NCI-H345 treated with DMSO at 0.1 percent for 48 hours (cell line): Measurements from ENCODE around the gene SORCS1.

ENCODE experiments used
- DNase-seq: peaks from one replicate; lab custom pipeline; 2025; ENCODE audit not compliant: unreplicated experiment; lab: John Stamatoyannopoulos, UW

SORCS1 gene

DNA sequence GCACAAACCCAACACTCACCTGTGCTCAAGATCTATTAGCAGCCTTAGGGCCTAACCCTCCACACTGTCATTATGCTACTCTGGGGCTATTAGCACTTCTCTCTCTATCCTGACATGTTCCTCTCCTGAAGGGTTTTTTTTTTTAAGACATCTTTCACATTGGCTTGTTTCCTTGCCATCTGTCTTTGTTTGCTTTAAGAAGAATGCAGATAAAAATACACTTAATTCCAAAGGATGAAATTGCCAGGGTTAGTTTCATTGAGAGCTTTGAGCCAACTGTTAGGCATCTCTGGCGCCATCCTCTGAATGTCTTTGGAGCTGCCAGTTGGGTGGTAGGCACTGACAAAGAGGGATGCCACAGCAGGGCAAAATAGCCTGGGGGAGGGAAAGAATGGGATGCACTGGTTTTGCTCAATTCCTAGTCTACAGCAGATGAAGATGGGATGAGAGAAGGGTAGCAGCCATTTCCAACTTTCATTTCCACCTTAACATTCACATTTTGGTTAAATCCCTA is 399.2 kb downstream of the SORCS1 start:
- DNase-seq, result no peak

GRCh38 chr10:106764360-106764759 is 400.1 kb downstream of the SORCS1 start:
- no peak for DNase-seq

DNA sequence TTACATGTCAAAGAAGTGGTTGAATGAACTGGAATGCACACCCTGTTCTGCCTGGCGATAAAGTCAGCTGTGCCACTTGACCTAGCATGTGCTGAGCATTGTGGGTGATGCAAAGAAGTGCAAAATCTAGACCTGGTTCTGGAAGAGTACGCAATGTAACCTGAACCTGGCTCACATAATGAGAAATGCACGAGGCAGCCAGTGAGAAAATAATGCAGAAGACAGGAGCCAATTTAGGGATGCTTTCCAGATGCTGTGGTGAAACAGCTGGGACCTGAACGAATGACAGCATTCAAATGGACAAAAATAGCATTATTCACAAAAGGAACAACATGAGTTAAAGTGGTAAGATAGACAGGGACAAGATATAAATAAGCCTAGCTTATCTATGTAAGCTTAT is 402.6 kb downstream of the SORCS1 start:
- DNase-seq, result no peak

DNA sequence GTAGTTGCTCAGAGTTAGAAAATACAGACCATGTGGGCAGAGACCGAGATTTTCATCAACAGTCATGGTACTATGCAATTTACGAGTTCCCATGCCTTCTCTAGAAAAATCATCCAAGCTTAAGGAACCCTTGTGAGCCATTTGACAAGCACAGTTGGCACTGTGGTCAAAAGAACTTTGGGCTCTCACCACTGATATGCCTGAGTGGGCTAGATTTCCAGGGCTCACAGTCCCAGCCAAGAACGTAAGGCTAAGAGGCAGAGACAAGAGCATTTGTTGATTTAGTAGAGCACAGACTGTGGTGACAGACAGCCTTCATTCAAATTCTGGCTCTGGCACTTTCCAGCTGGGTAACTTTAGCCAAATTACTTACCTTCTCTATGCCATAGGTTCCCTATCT is 407.0 kb downstream of the SORCS1 start:
- no peak for DNase-seq

- no peak for DNase-seq
Observed at GRCh38 chr10:106751091-106751490, 413.4 kb downstream of the SORCS1 start.

- DNase-seq, result no peak
Observed at GRCh38 chr10:106746868-106747267, 417.6 kb downstream of the SORCS1 start.

DNA sequence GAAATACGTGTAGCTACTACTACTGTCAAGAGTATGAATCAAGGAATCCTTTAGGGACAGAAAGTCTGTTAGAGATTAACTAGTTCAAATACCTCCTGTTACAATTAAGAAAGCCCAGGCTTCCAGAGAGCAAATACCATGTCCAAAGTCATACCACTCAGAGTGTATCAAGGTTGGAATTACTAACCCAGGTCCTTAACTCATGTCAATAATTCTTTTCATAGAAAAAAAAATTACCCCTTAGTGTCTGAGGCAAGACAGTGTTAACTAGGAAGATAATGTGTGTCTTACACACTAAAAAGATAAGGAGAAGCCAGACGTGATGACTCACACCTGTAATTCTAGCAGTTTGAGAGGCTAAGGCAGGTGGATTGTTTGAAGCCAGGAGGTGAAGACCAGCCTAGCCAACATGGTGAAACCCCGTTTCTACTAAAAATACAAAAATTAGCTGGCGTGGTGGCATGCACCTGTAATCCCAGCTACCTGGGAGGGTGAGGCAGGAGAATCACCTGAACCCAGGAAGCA is 423.4 kb downstream of the SORCS1 start:
- no peak for DNase-seq

GRCh38 chr10:106740071-106740470 is 424.4 kb downstream of the SORCS1 start:
- no peak for DNase-seq

- DNase-seq, result no peak
Observed at GRCh38 chr10:106734220-106734619, 430.3 kb downstream of the SORCS1 start.

DNA sequence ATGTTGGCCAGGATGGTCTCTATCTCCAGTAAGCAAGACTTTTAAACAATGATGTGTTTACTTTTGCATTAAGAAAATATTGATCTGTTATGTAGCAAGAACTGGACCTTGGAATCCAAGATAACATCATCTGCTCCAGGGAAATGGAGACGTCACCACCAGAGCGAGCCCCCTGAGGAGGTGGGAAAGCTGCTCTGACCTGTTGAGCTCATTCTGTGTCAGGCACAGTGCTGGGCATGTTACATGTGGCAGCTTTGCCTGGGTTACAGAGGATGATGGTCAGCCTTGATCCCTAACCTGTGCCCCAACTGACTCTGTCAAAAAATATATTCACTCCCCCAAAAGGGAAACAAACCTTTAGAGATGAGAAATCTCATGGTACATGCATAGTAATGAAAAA is 436.3 kb downstream of the SORCS1 start:
- DNase-seq, result no peak

DNA sequence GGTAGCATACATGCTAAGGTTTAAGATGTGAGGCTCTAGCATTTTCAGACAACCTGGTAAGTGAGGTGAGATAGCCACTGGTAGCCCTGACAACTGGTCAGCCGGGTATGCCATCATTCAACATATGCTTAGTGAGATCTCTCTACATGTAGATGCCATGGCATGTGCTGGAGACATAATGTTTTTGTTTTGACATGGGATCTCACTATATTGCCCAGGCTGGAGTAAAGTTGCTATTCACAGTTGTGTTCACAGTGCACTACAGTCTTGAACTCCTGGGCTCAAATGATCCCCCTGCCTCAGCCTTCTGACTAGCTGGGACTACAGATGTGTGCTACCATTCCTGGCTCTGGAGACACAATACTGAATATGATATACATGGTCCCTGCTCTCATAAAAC is 437.3 kb downstream of the SORCS1 start:
- DNase-seq, result no peak

DNA sequence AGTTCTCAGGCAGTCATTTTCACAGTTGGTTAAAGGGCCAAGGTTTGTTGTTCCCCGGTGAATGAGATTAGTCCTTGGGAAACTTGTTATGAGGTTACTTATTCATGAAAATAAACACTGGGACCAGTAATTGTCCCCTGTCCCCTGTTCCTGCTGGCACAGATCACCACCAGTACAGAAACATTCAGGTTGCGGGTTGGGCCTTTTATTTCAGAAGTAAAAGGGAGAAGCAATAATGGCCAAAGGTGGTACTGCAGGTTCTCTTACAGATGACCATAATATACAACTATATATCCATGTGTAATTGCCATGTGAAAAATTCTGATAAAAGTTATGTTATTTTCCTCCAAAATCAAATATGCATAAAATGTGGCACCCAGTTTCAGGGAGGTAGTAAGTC is 442.0 kb downstream of the SORCS1 start:
- no peak for DNase-seq

GRCh38 chr10:106720683-106721082 is 443.8 kb downstream of the SORCS1 start:
- no peak for DNase-seq

DNA sequence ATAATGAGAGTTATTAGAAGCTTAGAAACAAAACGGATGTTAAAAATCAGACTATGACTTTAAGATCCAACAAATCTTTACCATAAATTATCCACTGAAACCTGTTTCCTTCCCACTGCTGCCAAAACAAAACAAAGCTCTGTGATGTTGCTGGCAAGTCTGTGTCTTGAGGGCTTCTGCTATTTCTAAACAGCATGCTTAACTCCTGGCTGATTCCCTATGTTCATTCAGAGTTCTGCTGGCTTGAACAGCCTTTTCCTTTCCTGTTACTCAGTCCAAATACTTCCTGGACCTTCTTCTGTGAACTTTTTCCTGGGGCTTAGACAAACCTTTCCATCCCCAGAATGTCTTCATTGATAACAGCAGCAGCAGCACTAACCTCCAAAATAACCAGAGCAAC is 448.1 kb downstream of the SORCS1 start:
- DNase-seq, result no peak

DNA sequence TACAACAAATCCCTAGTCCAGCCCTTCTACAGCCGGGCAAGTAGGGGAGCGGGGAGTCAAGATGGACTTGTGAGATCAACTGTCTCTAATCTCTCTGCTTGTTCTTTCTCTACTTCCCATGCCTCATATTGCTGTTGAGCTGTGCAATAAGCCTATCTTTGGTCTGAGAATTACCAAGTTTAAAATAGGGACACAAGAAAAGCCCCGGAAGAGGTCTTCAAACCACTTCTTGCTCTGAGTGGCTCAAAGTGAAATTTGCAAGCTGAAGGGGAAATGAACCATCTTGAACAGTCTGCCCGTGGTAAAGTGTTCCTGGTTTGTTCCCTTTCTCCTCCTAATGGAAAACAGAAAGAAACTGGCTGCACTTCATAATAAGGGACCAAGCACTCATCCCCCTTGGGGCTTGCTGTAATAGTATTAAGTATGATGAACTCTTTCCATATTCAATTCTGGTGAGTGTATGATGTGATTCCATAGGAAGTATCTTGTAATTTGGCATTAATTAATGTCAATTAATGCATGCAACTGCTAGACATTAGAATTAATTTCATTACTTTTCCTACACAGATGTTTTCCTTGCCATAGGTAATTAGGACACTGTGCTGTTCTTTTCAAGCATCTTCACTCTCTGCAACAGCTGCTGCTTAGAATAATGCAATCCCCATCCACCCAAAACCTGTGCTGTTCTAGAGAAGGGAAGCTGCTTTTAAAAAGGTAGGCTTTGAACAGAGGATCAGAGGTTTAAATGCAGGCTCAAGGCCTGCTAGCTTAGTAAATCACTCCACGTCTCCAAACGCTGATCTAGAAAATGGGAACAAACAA is 449.6 kb downstream of the SORCS1 start:
- no peak for DNase-seq

DNA sequence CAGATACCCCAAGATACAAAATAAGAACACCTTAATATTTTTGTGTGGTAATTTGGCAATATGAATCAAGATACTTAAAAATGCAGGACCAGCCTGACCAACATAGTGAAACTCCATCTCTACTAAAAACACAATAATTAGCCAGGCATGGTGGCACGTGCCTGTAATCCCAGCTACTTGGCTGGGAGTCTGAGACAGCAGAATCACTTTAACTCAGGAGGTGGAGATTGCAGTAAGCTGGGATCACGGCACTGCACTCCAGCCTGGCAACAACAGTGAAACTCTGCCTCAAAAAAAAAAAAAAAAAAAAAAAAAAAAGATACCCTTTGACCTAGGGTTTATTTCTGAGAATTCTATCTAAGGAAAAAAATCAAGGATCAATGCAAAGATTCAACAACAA is 450.7 kb downstream of the SORCS1 start:
- DNase-seq, result no peak

GRCh38 chr10:106712988-106713387 is 451.5 kb downstream of the SORCS1 start:
- DNase-seq, result no peak

- DNase-seq, result no peak
Observed at GRCh38 chr10:106711313-106711906, 453.1 kb downstream of the SORCS1 start.

DNA sequence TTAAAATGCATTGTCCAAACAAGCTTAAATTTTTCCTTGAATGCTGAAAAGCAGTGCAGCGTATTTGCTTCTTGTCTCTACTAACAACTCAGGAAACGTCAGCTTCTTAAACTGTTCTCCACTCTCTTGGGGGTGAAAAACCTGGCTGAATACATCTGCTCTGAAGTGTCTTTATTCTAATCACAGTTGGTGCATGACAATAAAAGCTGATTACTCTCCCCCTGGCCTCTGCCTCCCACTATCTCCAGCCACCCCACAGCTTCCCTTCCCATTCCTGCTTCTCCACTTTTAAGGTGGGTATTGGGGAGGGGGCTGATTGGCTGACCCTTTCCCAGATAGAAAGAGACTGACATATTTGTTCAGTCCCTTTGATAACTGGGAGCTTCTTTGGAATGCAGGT is 456.0 kb downstream of the SORCS1 start:
- no peak for DNase-seq

DNA sequence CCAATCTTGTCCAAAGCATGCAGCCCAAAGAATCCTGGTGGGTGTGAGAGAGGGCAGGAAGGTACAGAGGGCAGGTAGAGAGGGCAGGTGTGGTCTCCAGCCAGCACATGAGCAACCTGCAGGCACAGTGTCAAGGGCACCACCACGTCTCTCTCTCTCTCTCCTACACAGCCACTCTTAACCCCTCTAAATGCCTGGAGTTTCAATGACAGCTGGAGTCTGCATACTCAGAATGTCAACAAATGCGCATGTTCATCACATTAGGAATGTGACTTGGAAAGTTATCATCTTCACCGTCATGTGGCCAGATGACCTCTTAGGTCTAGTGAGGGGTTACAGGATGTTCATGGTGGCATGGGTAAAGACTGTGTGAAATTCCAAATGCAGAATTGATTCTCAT is 456.8 kb downstream of the SORCS1 start:
- DNase-seq, result no peak

DNA sequence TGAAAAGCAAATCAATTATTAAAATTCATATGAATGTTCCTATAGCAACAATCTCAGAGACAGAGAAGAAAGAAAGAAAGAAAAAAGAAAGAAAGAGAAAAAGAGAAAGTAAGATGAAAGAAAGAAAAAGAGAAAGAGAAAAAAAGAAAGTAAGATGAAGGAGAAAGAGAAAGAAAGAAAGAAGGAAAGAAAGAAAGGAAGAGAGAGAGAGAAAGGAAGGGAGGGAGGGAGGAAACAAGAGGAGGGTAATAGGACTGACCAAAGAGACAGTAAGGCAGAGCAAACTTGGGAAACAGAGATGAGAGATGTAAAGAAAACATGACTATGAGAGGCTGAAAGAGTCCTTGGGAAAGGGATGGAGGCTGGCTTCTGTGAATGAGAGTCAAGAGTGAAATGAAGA is 458.4 kb downstream of the SORCS1 start:
- DNase-seq, result no peak

DNA sequence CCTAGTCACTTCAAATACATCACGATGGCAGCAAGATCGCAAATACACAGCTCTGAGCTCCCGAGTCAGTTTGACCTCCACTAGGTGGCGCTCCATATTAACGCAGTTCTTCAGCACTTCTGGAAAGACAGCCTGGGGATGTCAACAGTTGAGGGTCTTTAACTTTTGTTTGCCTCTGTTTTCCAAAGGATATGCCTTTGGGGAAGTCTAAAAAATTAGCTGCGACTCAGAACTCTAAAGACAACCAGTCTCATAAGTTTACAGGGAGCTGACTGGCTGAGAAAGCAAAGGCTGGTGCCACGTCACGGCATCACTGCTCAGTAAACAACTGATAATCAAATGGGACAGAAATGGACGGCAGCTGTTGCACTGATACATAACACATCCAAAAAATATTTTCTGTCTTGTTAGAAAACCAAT is 458.8 kb downstream of the SORCS1 start:
- peak; percentile 0 for DNase-seq
